A673 (cell line): Measurements from ENCODE around the gene RTEL1. TPM values are rescaled to one million over a fixed set of nuclear protein-coding genes. Genes with fewer than 3 reads are reported as not detected.

Experiments
- BruUV-seq: library from RNA; stranded (reverse); fragments of 400-500 nt; replicated peaks from 2 replicates; lab custom pipeline; 2021; lab: Mats Ljungman, UMichigan
- CTCF ChIA-PET: fragments of 300-600 bp; sonication (Branson Sonifier 250); formaldehyde crosslinking; loops from one replicate; lab custom pipeline; 2022; ENCODE audit warnings: antibody characterized with exemption; lab: Charles Lee
- POLR2A ChIA-PET: fragments of 300-600 bp; sonication (Branson Sonifier 250); formaldehyde crosslinking; loops from one replicate; lab custom pipeline; 2022; ENCODE audit warnings: antibody characterized with exemption; ENCODE audit not compliant: low non-redundant PET; lab: Charles Lee
- DNase-seq: peaks from one replicate; pipeline ENCODE4 v3.0.0-alpha.2; 2015; ENCODE audit warnings: low spot score
- H3K27ac ChIP-seq: fragments of 200-600 bp; sonication (generic); 2 replicates; pipeline ENCODE4 v1.5.1; 2016; ENCODE audit warnings: mixed run types, low read depth, mild to moderate bottlenecking, mixed read lengths, antibody characterized with exemption, low read length; ENCODE audit not compliant: poor library complexity, severe bottlenecking
- H3K27me3 ChIP-seq: fragments of 200-600 bp; sonication (generic); replicated peaks from 2 replicates; pipeline ENCODE4 v1.6.1; 2017; ENCODE audit warnings: mixed run types, low read depth, mild to moderate bottlenecking, mixed read lengths, antibody characterized with exemption, low read length; ENCODE audit not compliant: insufficient read depth, poor library complexity
- H3K36me3 ChIP-seq: fragments of 200-600 bp; sonication (generic); 2 replicates; pipeline ENCODE4 v1.6.1; 2016; ENCODE audit warnings: mixed run types, mild to moderate bottlenecking, mixed read lengths, antibody characterized with exemption, low read length; ENCODE audit not compliant: insufficient read depth, poor library complexity, severe bottlenecking
- H3K4me1 ChIP-seq: fragments of 200-600 bp; sonication (generic); 2 replicates; pipeline ENCODE4 v1.6.1; 2017; ENCODE audit warnings: mixed run types, mild to moderate bottlenecking, mixed read lengths, antibody characterized with exemption, low read length; ENCODE audit not compliant: insufficient read depth, poor library complexity, severe bottlenecking
- H3K4me3 ChIP-seq: fragments of 200-600 bp; sonication (generic); 2 replicates; pipeline ENCODE4 v1.5.1; 2016; ENCODE audit warnings: low read depth, mixed run types, mild to moderate bottlenecking, mixed read lengths, low read length; ENCODE audit not compliant: poor library complexity, severe bottlenecking
- H3K9me3 ChIP-seq: fragments of 200-600 bp; sonication (generic); 2 replicates; pipeline ENCODE4 v1.6.1; 2016; ENCODE audit warnings: mixed run types, low read depth, mild to moderate bottlenecking, mixed read lengths, antibody characterized with exemption, low read length; ENCODE audit not compliant: poor library complexity, severe bottlenecking
- EZH2 ChIP-seq: fragments of 200-600 bp; sonication (generic); IDR thresholded peaks from 2 replicates; pipeline ENCODE4 v1.6.1; 2017; ENCODE audit warnings: borderline replicate concordance, low read depth, mild to moderate bottlenecking, mixed read lengths, antibody characterized with exemption, low read length; ENCODE audit not compliant: poor library complexity, severe bottlenecking
- intact Hi-C: fragments of 100-400 bp; cut with micrococcal nuclease; formaldehyde crosslinking; loops from one replicate; pipeline ENCODE4 v1.10.0; 2022; ENCODE audit not compliant: unreplicated experiment
- total RNA-seq: library from RNA; stranded (reverse); gene quantifications from 2 replicates; pipeline ENCODE4 v1.2.3, GENCODE V29; 2021
- TF ChIP-seq, protein P1 (sequence below): fragments of 300-800, 200-600 bp; sonication (generic); conservative IDR thresholded peaks from 2 replicates; pipeline ENCODE4 v1.5.1; 2017; ENCODE audit warnings: low read depth, mild to moderate bottlenecking, antibody characterized with exemption, low read length, moderate library complexity, mixed read lengths

The RTEL1 gene
- total RNA-seq, 1 experiment from 2014 or later: 45.6 TPM

DNA sequence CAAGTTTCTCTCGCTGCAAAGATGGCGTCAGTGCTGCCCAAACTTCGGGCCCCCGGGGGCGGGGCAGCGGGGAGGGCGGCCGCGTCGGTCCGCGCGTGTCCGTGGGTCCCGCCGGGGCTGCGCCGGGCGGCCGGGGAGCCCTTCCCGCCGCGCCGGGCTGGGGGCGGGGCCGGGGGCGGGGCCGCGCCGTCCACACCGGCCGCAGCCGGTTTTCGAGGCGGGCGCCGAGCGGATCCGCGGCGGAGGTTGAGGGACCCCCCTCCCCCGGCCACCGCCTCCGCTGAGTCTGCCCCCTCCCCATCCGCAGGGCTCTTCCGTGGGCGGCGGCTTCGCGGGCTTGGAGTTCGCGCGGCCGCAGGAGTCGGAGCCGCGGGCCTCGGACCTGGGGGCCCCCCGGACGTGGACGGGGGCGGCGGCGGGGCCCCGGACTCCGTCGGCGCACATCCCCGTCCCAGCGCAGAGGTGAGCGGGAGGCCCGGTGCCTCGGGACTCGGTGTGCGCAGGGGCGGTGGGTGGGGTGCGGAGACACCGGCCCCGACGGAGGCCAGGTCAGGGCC lies 82.0 kb downstream of the RTEL1 start:
- ChIA-PET CTCF (no interaction called here), POLR2A (interaction anchor here (0.6 kb wide), 1 partner anchor 11 kb away, joined by 11 read pairs; no protein-coding TSS in a partner anchor)
- DNase-seq: peak; percentile 51
- Histone ChIP-seq H3K4me1 (peaks cover 16% of the 10 kb centered on the region), H3K27ac (peak overlapping the region; percentile 88), H3K4me3 (peak overlapping the region; percentile 78), H3K36me3 (peaks cover 26% of the 10 kb centered on the region), H3K27me3 (no peaks in the 10 kb centered on the region), H3K9me3 (no peaks in the 10 kb centered on the region)
- no TSS peak for BruUV-seq
- intact Hi-C loops: no loop called here
- TF ChIP-seq, protein P1, sequence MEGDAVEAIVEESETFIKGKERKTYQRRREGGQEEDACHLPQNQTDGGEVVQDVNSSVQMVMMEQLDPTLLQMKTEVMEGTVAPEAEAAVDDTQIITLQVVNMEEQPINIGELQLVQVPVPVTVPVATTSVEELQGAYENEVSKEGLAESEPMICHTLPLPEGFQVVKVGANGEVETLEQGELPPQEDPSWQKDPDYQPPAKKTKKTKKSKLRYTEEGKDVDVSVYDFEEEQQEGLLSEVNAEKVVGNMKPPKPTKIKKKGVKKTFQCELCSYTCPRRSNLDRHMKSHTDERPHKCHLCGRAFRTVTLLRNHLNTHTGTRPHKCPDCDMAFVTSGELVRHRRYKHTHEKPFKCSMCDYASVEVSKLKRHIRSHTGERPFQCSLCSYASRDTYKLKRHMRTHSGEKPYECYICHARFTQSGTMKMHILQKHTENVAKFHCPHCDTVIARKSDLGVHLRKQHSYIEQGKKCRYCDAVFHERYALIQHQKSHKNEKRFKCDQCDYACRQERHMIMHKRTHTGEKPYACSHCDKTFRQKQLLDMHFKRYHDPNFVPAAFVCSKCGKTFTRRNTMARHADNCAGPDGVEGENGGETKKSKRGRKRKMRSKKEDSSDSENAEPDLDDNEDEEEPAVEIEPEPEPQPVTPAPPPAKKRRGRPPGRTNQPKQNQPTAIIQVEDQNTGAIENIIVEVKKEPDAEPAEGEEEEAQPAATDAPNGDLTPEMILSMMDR: no peak

DNA sequence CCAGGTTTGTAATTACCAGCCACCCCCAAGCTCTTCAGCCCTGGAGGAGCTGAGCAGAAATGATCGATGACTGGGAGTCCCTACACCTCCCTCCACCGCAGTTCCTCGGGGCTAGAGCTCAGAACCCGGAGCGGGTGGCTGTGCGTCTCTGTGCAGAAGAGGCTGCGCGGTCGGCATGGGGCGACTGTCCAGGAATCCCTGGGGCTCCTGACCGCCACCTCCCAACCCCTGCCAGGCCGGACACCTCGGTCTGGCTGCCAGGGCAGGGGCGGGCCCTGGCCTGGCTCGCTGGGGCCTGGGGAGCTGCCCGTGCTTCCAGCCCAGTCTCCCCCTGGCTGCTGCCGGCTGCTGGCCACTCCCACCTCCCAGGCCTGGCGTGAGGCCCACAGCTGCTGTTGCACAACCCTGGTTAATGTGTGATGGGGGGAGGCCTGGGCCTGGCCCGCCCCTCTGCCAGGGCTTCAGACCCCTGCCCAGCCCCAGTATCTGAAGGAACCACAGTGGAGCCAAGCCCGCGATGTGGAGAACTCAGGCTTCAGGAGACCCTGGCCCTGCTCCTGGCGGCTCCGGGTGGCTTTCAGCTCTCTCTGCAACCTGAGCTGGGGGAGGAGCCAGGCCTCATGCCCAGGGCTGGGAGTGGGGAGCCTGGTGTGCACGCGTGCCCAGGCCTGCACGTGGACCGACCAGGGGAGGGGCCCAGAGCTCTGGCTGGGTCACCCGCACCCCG lies 82.7 kb downstream of the RTEL1 start:
- no TSS peak for BruUV-seq

DNA sequence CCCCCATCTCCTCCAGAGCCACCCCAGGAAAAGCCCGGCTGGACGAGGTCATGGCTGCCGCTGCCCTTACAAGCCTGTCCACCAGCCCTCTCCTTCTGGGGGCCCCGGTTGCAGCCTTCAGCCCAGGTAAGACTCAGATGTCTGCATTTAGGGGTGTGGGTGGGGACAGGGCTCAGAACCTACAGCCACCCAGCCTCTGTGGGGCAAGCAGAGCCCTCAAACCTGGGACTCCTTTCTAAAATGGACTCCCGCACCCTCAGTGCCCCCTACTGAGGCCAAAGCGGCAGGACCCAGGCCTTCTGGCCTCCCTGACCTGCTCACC lies 83.2 kb downstream of the RTEL1 start:
- peak overlapping the region; percentile 88 for H3K27ac ChIP-seq
- intact Hi-C loops: no loop called here

More for the DNA sequence above, 82.7 kb downstream of the RTEL1 start:
- intact Hi-C loops: no loop called here
- peak; percentile 85 for DNase-seq
- ChIA-PET POLR2A (interaction anchor here (0.6 kb wide), 1 partner anchor 10 kb away, joined by 11 read pairs; no protein-coding TSS in a partner anchor), CTCF (no interaction called here)
- Histone ChIP-seq H3K9me3 (no peaks in the 10 kb centered on the region), H3K27ac (peak overlapping the region; percentile 88), H3K36me3 (peaks cover 24% of the 10 kb centered on the region), H3K4me3 (peak overlapping the region; percentile 78), H3K4me1 (peaks cover 16% of the 10 kb centered on the region), H3K27me3 (no peaks in the 10 kb centered on the region)
- no peak for TF ChIP-seq EZH2
- TF ChIP-seq, protein P1: 0 out of 2 replicates have a peak, but pooled peaks have one; percentile 17

More for the DNA sequence above, 83.2 kb downstream of the RTEL1 start:
- no peak for DNase-seq
- H3K27me3 ChIP-seq: no peaks in the 10 kb centered on the region
- no peak for TF ChIP-seq EZH2
- TF ChIP-seq, protein P1: no peak
- no TSS peak for BruUV-seq
- H3K36me3 ChIP-seq: peaks cover 24% of the 10 kb centered on the region
- H3K9me3 ChIP-seq: no peaks in the 10 kb centered on the region
- peaks cover 16% of the 10 kb centered on the region for H3K4me1 ChIP-seq
- H3K4me3 ChIP-seq: peak overlapping the region; percentile 78
- CTCF ChIA-PET: no interaction called here
- POLR2A ChIA-PET: no interaction called here
